ENCODE measurements around the gene DERA. TPM values are rescaled to one million over a fixed set of nuclear protein-coding genes. Genes with fewer than 3 reads are reported as not detected.

DERA gene
- total and polyA plus RNA-seq, 2 of the 13 experiments (the other 11 are each of a cell fraction or from before 2014, with no cell fraction given), result 24.0 to 51.3 TPM

- TF ChIP-seq, protein P1, sequence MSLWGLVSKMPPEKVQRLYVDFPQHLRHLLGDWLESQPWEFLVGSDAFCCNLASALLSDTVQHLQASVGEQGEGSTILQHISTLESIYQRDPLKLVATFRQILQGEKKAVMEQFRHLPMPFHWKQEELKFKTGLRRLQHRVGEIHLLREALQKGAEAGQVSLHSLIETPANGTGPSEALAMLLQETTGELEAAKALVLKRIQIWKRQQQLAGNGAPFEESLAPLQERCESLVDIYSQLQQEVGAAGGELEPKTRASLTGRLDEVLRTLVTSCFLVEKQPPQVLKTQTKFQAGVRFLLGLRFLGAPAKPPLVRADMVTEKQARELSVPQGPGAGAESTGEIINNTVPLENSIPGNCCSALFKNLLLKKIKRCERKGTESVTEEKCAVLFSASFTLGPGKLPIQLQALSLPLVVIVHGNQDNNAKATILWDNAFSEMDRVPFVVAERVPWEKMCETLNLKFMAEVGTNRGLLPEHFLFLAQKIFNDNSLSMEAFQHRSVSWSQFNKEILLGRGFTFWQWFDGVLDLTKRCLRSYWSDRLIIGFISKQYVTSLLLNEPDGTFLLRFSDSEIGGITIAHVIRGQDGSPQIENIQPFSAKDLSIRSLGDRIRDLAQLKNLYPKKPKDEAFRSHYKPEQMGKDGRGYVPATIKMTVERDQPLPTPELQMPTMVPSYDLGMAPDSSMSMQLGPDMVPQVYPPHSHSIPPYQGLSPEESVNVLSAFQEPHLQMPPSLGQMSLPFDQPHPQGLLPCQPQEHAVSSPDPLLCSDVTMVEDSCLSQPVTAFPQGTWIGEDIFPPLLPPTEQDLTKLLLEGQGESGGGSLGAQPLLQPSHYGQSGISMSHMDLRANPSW (CRISPR knock-in tag; IDR thresholded peaks at IDR 0.05; ENCODE audit: borderline replicate concordance), result no peak
- TF ChIP-seq, protein P2, sequence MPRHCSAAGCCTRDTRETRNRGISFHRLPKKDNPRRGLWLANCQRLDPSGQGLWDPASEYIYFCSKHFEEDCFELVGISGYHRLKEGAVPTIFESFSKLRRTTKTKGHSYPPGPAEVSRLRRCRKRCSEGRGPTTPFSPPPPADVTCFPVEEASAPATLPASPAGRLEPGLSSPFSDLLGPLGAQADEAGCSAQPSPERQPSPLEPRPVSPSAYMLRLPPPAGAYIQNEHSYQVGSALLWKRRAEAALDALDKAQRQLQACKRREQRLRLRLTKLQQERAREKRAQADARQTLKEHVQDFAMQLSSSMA (CRISPR knock-in tag; IDR thresholded peaks at IDR 0.05), result no peak
- TF ChIP-seq ZBTB3 (CRISPR knock-in tag; IDR thresholded peaks at IDR 0.05; ENCODE audit: borderline replicate concordance, low read depth) (no peak), RBM39 (IDR thresholded peaks at IDR 0.05; ENCODE audit: low read depth, low read length, poor library complexity, severe bottlenecking) (peak; percentile 75), ARNT (IDR thresholded peaks at IDR 0.05) (no peak), RBM22 (optimal IDR thresholded peaks at IDR 0.05; ENCODE audit: low read length) (no peak), SMARCC2 (IDR thresholded peaks at IDR 0.05) (no peak), PAF1 (CRISPR knock-in tag; IDR thresholded peaks at IDR 0.05) (no peak), CBX5 (CRISPR knock-in tag; IDR thresholded peaks at IDR 0.05; ENCODE audit: borderline replicate concordance) (no peak), NFE2L1 (CRISPR knock-in tag; IDR thresholded peaks at IDR 0.05; ENCODE audit: borderline replicate concordance) (no peak), TEAD2 (CRISPR knock-in tag; IDR thresholded peaks at IDR 0.05) (no peak), HMGA1 (CRISPR knock-in tag; conservative IDR thresholded peaks at IDR 0.05) (no peak), ZNF446 (CRISPR knock-in tag; IDR thresholded peaks at IDR 0.05) (no peak), TFDP2 (CRISPR knock-in tag; IDR thresholded peaks at IDR 0.05) (peak; percentile 91), SNAPC2 (CRISPR knock-in tag; IDR thresholded peaks at IDR 0.05) (no peak), ZNF503 (CRISPR knock-in tag; IDR thresholded peaks at IDR 0.05) (peak; percentile 30; the same call in 1 of the 2 replicates)
- TF ChIP-seq, protein P3, sequence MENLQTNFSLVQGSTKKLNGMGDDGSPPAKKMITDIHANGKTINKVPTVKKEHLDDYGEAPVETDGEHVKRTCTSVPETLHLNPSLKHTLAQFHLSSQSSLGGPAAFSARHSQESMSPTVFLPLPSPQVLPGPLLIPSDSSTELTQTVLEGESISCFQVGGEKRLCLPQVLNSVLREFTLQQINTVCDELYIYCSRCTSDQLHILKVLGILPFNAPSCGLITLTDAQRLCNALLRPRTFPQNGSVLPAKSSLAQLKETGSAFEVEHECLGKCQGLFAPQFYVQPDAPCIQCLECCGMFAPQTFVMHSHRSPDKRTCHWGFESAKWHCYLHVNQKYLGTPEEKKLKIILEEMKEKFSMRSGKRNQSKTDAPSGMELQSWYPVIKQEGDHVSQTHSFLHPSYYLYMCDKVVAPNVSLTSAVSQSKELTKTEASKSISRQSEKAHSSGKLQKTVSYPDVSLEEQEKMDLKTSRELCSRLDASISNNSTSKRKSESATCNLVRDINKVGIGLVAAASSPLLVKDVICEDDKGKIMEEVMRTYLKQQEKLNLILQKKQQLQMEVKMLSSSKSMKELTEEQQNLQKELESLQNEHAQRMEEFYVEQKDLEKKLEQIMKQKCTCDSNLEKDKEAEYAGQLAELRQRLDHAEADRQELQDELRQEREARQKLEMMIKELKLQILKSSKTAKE (CRISPR knock-in tag; IDR thresholded peaks at IDR 0.05; ENCODE audit: borderline replicate concordance), result 0 out of 2 replicates have a peak, but pooled peaks have one; percentile 16
Observed at GRCh38 chr12:15910864-15911721, at the start of gene DERA (continued).

Data from HepG2 (cell line).